H9 (cell line): ENCODE results near the gene ADAMTS13. TPM values are rescaled to one million over a fixed set of nuclear protein-coding genes. Genes with fewer than 3 reads are reported as not detected.

Source experiments
- DNase-seq: peaks from one replicate; pipeline ENCODE4 v3.0.0-alpha.2; 2017
- H2AFZ ChIP-seq: one replicate; pipeline ENCODE4 v1.6.1; 2013; ENCODE audit warnings: mild to moderate bottlenecking, low read length, control low read depth, moderate library complexity
- H2AK5ac ChIP-seq: 2 replicates; pipeline ENCODE4 v1.6.1; 2013; ENCODE audit warnings: low read length, control low read depth, mixed read lengths; ENCODE audit not compliant: insufficient read length
- H2BK120ac ChIP-seq: one replicate; pipeline ENCODE4 v1.6.1; 2013; ENCODE audit warnings: low read depth, mild to moderate bottlenecking, low read length, control low read depth, inconsistent platforms; ENCODE audit not compliant: poor library complexity, severe bottlenecking
- H2BK12ac ChIP-seq: 2 replicates; pipeline ENCODE4 v1.6.1; 2013; ENCODE audit warnings: low read length, control low read depth, mixed read lengths, low read depth; ENCODE audit not compliant: insufficient read length
- H2BK15ac ChIP-seq: 2 replicates; pipeline ENCODE4 v1.6.1; 2013; ENCODE audit warnings: low read depth, low read length, control low read depth
- H2BK20ac ChIP-seq: one replicate; pipeline ENCODE4 v1.6.1; 2013; ENCODE audit warnings: low read depth, mild to moderate bottlenecking, low read length, control low read depth, inconsistent platforms; ENCODE audit not compliant: poor library complexity, severe bottlenecking
- H2BK5ac ChIP-seq: 2 replicates; pipeline ENCODE4 v1.6.1; 2013; ENCODE audit warnings: low read length, control low read depth, mixed read lengths; ENCODE audit not compliant: insufficient read length
- H3K14ac ChIP-seq: 2 replicates; pipeline ENCODE4 v1.6.1; 2013; ENCODE audit warnings: low read length, control low read depth; ENCODE audit not compliant: insufficient read depth
- H3K18ac ChIP-seq: 2 replicates; pipeline ENCODE4 v1.6.1; 2013; ENCODE audit warnings: low read depth, mild to moderate bottlenecking, mixed read lengths, low read length, control low read depth; ENCODE audit not compliant: insufficient read length
- H3K23ac ChIP-seq: 2 replicates; pipeline ENCODE4 v1.6.1; 2013; ENCODE audit warnings: low read length, control low read depth, mixed read lengths, low read depth; ENCODE audit not compliant: insufficient read length
- H3K23me2 ChIP-seq: 2 replicates; pipeline ENCODE4 v1.6.1; 2013; ENCODE audit warnings: low read depth, mild to moderate bottlenecking, mixed read lengths, low read length, control low read depth; ENCODE audit not compliant: insufficient read length, poor library complexity, severe bottlenecking
- H3K27ac ChIP-seq: 2 replicates; pipeline ENCODE4 v1.5.1; 2013; ENCODE audit warnings: low read length, control low read depth, mixed read lengths, low read depth; ENCODE audit not compliant: insufficient read length
- H3K27me3 ChIP-seq: 2 replicates; pipeline ENCODE4 v1.6.1; 2013; ENCODE audit warnings: low read length, control low read depth, inconsistent platforms; ENCODE audit not compliant: insufficient read depth
- H3K4ac ChIP-seq: 2 replicates; pipeline ENCODE4 v1.6.1; 2013; ENCODE audit warnings: low read depth, mild to moderate bottlenecking, control low read depth, inconsistent platforms, low read length, moderate library complexity
- H3K4me1 ChIP-seq: 2 replicates; pipeline ENCODE4 v1.6.1; 2013; ENCODE audit warnings: low read length, control low read depth, inconsistent platforms; ENCODE audit not compliant: insufficient read depth
- H3K4me2 ChIP-seq: 2 replicates; pipeline ENCODE4 v1.6.1; 2013; ENCODE audit warnings: low read length, control low read depth, mixed read lengths; ENCODE audit not compliant: insufficient read length, insufficient read depth
- H3K56ac ChIP-seq: 2 replicates; pipeline ENCODE4 v1.6.1; 2013; ENCODE audit warnings: low read depth, mild to moderate bottlenecking, mixed read lengths, low read length, control low read depth; ENCODE audit not compliant: insufficient read length
- H3K79me1 ChIP-seq: 2 replicates; pipeline ENCODE4 v1.6.1; 2013; ENCODE audit warnings: low read depth, mild to moderate bottlenecking, moderate library complexity, low read length, control low read depth, inconsistent platforms; ENCODE audit not compliant: insufficient read depth, poor library complexity, severe bottlenecking
- H3K79me2 ChIP-seq: 2 replicates; pipeline ENCODE4 v1.6.1; 2013; ENCODE audit warnings: low read length, control low read depth, inconsistent platforms; ENCODE audit not compliant: insufficient read depth
- H3K9ac ChIP-seq: 2 replicates; pipeline ENCODE4 v1.6.1; 2013; ENCODE audit warnings: low read length, control low read depth, mixed read lengths; ENCODE audit not compliant: insufficient read length; ENCODE audit errors: extremely low read depth
- H3K9me3 ChIP-seq: one replicate; pipeline ENCODE4 v1.6.1; 2013; ENCODE audit warnings: low read depth, low read length, inconsistent platforms; ENCODE audit not compliant: control insufficient read depth
- H3T11ph ChIP-seq: one replicate; pipeline ENCODE4 v1.6.1; 2013; ENCODE audit warnings: mild to moderate bottlenecking, low read length, control low read depth, inconsistent platforms
- H4K20me1 ChIP-seq: one replicate; pipeline ENCODE4 v1.6.1; 2013; ENCODE audit not compliant: control insufficient read depth, insufficient read length, insufficient read depth
- H4K5ac ChIP-seq: 2 replicates; pipeline ENCODE4 v1.6.1; 2013; ENCODE audit warnings: low read depth, mild to moderate bottlenecking, mixed read lengths, low read length, control low read depth; ENCODE audit not compliant: insufficient read length
- H4K8ac ChIP-seq: replicated peaks from 2 replicates; pipeline ENCODE4 v1.6.1; 2013; ENCODE audit warnings: low read length, control low read depth, mixed read lengths, low read depth; ENCODE audit not compliant: insufficient read length
- H4K91ac ChIP-seq: 2 replicates; pipeline ENCODE4 v1.6.1; 2013; ENCODE audit warnings: low read depth, mild to moderate bottlenecking, moderate library complexity, mixed read lengths, low read length, control low read depth; ENCODE audit not compliant: insufficient read length
- H3K27ac Mint-ChIP-seq, 3 experiments: 2 replicates in 2 of 3; 3 replicates in 1 of 3; pipeline ENCODE4 v1.8.0; 2020 to 2021; ENCODE audit warnings: mixed read lengths in 3 of 3, mild to moderate bottlenecking in 1 of 3, moderate library complexity in 1 of 3
- H3K27me3 Mint-ChIP-seq: 2 replicates; pipeline ENCODE4 v1.8.0; 2021; ENCODE audit warnings: low read depth, mild to moderate bottlenecking, moderate library complexity, mixed read lengths
- H3K36me3 Mint-ChIP-seq, 3 experiments: 2 replicates in 2 of 3; 3 replicates in 1 of 3; pipeline ENCODE4 v1.8.0; 2020 to 2021; ENCODE audit warnings: low read depth in 3 of 3, mixed read lengths in 3 of 3; ENCODE audit not compliant: insufficient read depth in 1 of 3
- H3K4me1 Mint-ChIP-seq, 2 experiments: 2 replicates each; pipeline ENCODE4 v1.8.0; 2020; ENCODE audit warnings: mixed read lengths in 2 of 2
- H3K4me3 Mint-ChIP-seq, 2 experiments: 2 replicates in 1 of 2; 3 replicates in 1 of 2; pipeline ENCODE4 v1.8.0; 2020 to 2021; ENCODE audit warnings: mild to moderate bottlenecking in 2 of 2, mixed read lengths in 2 of 2, moderate library complexity in 1 of 2
- H3K9me3 Mint-ChIP-seq, 2 experiments: 2 replicates in 1 of 2; 3 replicates in 1 of 2; pipeline ENCODE4 v1.8.0; 2020; ENCODE audit warnings: mild to moderate bottlenecking in 2 of 2, mixed read lengths in 2 of 2, moderate library complexity in 1 of 2
- CTCF ChIP-seq: fragments of 200-600 bp; sonication (generic); conservative IDR thresholded peaks from 3 replicates; pipeline ENCODE4 v1.8.0; 2021; ENCODE audit warnings: antibody characterized with exemption, mild to moderate bottlenecking
- WGBS: extraction: QIAGEN DNeasy Blood & Tissue Kit; methylation state at CpG from one replicate; pipeline ENCODE4 v1.1.7; 2013; ENCODE audit warnings: missing lambda C conversion rate, low lambda C conversion rate, mixed read lengths; ENCODE audit not compliant: insufficient read length; ENCODE audit errors: extremely low coverage; 5-methylcytosine and 5-hydroxymethylcytosine counted together
- total RNA-seq: library from RNA; stranded (reverse); gene quantifications from 2 replicates; pipeline ENCODE4 v1.2.1, GENCODE V29; 2021

ADAMTS13 gene
- total RNA-seq, 1 experiment from 2014 or later: 8.8 TPM

- no peak overlapping the region for H4K8ac ChIP-seq
- H3K9me3 Mint-ChIP-seq: no peaks in the 10 kb centered on the region
- H3K14ac ChIP-seq: no peak overlapping the region
- no peak overlapping the region for H3T11ph ChIP-seq
- no peaks in the 10 kb centered on the region for H3K27me3 Mint-ChIP-seq
- H3K9ac ChIP-seq: no peak overlapping the region
- peaks cover 0 to 2% of the 10 kb centered on the region in 2 experiments; a peak in 1 of 4 replicates for H3K4me1 Mint-ChIP-seq
- no peak overlapping the region for H3K4me3 Mint-ChIP-seq
- no peak overlapping the region for H2BK120ac ChIP-seq
- no peak overlapping the region for H2AFZ ChIP-seq
- H3K23ac ChIP-seq: no peak overlapping the region
- no peak overlapping the region for H4K91ac ChIP-seq
- H2BK15ac ChIP-seq: no peak overlapping the region
- peaks cover 4% of the 10 kb centered on the region for H4K20me1 ChIP-seq
- peak; percentile 93 for TF ChIP-seq CTCF
- no peak overlapping the region for H2BK20ac ChIP-seq
- no peak overlapping the region for H3K56ac ChIP-seq
- H3K27ac Mint-ChIP-seq: peak overlapping the region in 2 of 3 experiments; percentile 60 to 86; a peak in 1 of 7 replicates
- no peak overlapping the region for H3K18ac ChIP-seq
- H4K5ac ChIP-seq: no peak overlapping the region
- no peaks in the 10 kb centered on the region for H3K79me1 ChIP-seq
- H3K27me3 ChIP-seq: no peaks in the 10 kb centered on the region
- no peak overlapping the region for H3K4ac ChIP-seq
- no peaks in the 10 kb centered on the region for H3K9me3 ChIP-seq
- no peak overlapping the region for H3K27ac ChIP-seq
- H2AK5ac ChIP-seq: no peak overlapping the region
- no peaks in the 10 kb centered on the region for H3K4me1 ChIP-seq
- WGBS: no CpG with 5 or more reads among the region's 24 CpGs
- H3K4me2 ChIP-seq: no peak overlapping the region
- peak; percentile 88 for DNase-seq
- no peaks in the 10 kb centered on the region for H3K79me2 ChIP-seq
- no peak overlapping the region for H2BK5ac ChIP-seq
- H3K36me3 Mint-ChIP-seq: peaks cover 40 to 70% (median 63%) of the 10 kb centered on the region in 3 experiments; a peak in 6 of 7 replicates
- H3K23me2 ChIP-seq: no peaks in the 10 kb centered on the region
- no peak overlapping the region for H2BK12ac ChIP-seq
Observed at GRCh38 chr9:133406480-133407307, 15.5 kb upstream of the ADAMTS13 start.
